Suprapubic skin (tissue), 3 donors: Measurements from ENCODE around the gene ERF.

Source experiments
- CTCF ChIP-seq, 2 donors: fragments of 200-600 bp in 1 of 2; fragments of 450-650 bp in 1 of 2; sonication (generic) in 1 of 2; IDR thresholded peaks; one replicate each; pipeline ENCODE4 v1.5.1; 2016 to 2019; ENCODE audit warnings: antibody characterized with exemption in 2 of 2, mild to moderate bottlenecking in 1 of 2, moderate library complexity in 1 of 2
- POLR2AphosphoS5 ChIP-seq, 3 donors: sonication (generic); formaldehyde crosslinking; IDR thresholded peaks; one replicate each; pipeline ENCODE4 v1.6.1; 2017; ENCODE audit warnings: antibody characterized with exemption in 3 of 3

GRCh38 chr19:42291435-42291810, 36.5 kb upstream of the ERF start:
- TF ChIP-seq CTCF (IDR thresholded peaks at IDR 0.05) (no peak), POLR2AphosphoS5 (IDR thresholded peaks at IDR 0.05) (no peak)
